ENCODE measurements around the gene IL24.
A peak's percentile ranks its signal among the peaks of the same experiment; 100 is the strongest.
"Not testable (repeated sequence)": the region's sequence is repeated elsewhere in the genome, so short reads cannot be mapped to it uniquely, and the experiment has no call there.

Gene IL24, protein sequence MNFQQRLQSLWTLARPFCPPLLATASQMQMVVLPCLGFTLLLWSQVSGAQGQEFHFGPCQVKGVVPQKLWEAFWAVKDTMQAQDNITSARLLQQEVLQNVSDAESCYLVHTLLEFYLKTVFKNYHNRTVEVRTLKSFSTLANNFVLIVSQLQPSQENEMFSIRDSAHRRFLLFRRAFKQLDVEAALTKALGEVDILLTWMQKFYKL

DNA sequence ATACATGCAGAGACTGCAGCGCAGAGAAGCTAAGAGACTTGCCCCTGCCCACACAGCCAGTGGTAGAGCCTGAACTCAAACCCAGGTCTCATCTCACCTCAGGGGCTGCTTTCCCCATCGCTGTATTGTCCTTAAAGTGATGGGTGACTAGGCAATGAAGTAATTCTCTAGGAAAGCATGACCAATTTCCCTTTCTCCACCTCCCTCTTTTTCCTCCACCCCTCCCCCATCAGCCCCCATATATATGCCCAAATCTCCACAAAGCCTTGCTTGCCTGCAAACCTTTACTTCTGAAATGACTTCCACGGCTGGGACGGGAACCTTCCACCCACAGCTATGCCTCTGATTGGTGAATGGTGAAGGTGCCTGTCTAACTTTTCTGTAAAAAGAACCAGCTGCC, at the start of gene IL24:
IL24 (plus strand) TSS at position 269 of the 400 bp plus-strand sequence. CDS start 390 bp downstream, outside the sequence.
- DNase-seq: no peak

DNA sequence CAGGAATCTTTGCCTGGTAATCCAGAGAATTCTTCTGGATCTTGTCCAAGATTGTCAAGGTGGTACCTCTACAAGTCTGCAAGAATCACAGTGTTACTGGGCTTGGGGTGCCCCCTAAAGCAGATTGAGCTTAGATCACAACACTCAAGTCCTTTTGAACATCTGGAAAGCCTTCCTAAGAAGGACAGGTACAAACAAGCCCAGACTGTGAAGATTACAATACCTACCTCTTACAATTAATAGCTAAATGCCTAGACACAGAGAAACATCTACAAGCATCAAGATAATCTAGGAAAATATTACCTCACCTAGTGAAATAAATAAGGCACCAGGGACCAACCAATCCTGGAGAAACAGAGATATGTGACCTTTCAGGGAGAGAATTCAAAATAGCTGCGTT, 49.3 kb upstream of the IL24 start:
- no peak for DNase-seq

DNA sequence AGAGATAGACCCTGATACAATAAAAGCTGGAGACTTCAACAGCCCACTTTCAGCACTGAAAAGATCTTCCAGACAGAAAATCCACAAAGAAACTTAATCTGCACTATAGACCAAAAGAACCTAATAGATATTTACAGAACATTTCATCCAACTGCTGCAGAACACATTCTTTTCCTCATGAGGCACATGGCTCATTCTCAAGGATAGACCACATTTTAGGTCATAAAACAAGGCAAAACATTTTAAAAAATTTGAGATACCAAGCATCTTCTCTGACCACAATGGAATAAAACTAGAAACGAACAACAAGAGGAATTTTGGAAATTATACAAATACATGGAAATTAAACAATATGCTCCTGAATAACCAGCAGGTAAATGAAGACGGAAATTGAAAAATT, 46.8 kb upstream of the IL24 start:
- no peak for DNase-seq

DNA sequence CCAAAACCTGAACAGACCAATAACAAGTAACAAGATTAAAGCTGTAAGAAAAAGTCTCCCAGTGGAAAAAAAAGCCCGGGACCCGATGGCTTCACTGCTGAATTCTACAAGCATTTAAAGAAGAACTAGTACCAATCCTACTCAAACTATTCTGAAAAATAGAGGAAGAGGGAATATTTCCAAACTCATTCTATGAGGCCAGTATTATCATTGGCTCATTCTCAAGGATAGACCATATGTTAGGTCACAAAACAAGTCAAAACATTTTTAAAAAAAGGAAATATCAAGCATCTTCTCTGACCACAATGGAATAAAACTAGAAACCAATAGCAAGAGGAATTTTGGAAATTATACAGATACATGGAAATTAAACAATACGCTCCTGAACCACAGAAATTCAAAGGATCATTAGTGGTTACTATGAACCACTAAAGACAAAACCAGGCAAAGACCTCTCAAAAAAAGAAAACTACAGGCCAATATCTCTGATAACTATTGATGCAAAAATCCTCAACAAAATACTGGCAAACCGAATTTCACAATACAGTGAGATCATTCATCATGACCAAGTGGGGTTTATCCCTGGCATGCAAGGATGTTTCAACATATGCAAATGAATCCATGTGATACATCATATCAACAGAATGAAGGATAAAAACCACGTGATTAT, 45.8 kb upstream of the IL24 start:
- no peak for DNase-seq

DNA sequence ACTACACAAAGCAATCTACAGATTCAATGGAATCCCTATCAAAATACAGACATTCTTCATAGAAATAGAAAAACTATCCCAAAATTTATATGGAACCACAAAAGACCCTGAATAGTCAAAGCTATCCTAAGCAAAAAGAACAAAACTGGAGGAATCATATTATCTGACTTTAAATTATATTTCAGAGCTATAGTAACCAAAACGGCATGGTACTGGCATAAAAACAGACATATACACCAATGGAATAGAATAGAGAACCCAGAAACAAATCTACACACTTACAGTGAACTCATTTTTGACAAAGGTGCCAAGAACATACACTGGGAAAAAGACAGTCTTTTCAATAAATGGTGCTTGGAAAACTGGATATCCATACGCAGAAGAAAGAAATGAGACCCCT, 44.6 kb upstream of the IL24 start:
- DNase-seq: not testable (repeated sequence)

DNA sequence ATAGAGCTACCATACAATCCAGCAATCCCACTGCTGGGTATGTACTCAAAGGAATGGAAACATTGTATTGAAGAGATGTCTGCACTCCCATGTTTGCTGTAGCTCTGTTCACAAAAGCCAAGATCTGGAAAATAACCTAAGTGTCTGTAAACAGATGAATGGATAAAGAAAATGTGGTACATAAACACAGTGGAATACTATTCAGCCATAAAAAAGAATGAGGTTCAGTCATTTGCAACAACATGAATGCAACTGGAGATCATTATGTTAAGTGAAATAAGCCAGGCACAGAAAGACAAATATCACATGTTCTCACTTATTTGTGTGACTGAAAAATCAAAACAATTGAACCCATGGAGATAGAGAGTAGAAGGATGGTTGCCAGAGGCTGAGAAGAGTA, 43.5 kb upstream of the IL24 start:
- DNase-seq: not testable (repeated sequence)

DNA sequence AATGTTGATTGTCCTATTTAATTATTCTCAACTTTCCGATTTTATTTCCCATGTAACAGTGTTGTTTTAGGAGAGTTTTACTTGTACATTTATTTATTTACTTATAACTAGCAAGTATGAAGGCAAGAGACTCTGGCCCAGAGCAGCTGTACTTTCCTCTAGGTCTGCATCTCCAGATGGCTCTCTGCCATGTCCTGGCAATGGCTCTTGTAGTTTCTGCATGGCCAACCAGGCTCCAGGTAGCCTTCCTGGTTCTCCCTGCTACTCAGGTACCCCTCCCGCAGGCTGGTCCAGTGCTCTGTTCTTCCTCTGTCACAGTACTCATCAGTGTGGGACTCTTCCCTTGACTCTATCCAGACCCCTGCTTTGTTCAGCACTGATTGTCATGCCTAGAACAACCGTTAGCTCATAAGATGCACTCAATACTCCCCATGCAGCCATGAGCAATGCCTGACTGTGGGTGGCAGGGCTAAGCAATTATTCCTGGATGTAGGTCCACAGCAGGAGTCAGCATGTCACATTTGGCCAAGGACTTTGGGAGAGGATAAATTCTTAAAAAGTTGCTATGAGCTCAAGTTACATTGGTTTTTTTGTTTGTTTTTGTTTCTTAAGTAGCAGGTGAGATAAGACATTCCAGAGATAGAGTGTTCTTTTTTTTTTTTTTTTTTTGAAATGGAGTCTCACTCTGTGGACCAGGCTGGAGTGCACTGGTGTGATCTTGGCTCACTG, 42.7 kb upstream of the IL24 start:
- no peak for DNase-seq

DNA sequence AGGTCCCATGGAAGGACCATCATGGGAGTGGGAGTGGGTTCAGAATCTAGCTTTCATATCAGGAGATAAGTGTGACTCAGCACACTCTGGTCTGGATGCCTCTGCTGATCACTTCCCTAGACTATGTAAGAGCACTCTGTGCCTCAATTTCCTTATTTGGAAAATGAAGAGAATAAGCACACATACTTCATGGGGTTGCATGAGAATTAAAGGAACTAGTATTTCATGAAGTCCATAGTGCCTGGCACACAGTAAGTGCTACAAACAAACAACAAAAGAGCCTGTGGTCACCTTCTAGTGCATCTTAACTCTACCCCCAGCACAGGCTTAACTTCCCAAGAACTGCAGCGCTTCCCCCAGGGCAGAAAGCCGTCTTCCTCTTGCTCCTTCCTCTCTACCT, 41.4 kb upstream of the IL24 start:
- DNase-seq: no peak

DNA sequence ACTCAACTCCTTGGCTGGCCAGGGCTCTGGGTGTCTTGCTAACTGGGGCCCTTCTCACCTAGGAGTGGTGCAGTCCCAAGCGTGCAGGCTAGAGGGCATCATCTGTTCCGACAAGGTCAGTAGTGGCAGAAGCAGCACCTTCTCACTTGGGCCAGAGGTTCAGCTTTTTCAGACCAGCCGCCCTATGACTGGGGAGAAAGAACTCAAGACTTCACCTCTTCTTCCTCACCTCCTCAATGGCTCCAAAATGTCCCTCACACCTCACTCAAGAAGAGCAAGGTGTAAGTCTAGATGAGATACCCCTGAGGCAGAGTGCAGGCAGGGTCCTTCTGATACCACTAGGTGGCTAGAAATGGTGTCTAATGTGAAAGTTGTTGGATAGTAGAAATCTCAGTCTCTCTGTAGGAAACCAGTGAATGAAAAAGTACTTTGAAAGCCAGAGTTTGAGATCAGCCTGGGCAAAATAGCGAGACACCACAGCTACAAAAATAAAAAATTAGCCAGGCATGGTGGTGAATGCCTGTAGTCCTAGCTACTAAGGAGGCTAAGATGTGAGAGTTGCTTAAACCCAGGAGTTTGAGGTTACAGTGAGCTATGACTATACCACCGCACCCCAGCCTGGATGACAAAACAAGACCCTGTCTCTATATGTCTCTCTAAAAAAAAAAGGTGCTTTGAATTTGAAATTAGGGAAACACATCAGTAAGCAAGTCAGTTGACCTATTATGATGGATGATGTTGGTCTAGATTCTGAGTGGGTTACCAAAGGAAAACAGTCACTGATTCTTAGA, 40.4 kb upstream of the IL24 start:
- DNase-seq: no peak

DNA sequence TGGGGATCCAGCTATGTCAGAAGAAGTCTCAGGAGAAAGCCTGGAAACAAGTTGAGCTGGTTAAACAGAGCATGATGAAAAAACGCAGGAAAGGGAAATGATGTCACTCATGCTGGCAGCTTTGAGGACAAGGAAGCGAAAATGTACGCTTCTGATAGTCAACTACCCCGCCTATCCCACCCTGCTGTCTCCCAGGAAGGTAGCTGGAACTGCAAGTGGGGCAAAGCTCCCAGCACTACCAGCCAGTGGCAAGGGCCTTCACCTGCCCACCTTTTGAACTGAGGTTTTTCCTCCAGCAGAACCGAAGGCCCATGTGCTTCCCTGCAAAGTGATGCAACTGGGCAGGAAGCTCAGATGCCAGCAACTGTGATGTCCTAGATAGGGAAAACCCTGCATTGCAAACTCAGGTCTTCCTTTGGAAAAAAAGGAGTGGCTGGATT, 38.1 kb upstream of the IL24 start:
- DNase-seq: no peak

DNA sequence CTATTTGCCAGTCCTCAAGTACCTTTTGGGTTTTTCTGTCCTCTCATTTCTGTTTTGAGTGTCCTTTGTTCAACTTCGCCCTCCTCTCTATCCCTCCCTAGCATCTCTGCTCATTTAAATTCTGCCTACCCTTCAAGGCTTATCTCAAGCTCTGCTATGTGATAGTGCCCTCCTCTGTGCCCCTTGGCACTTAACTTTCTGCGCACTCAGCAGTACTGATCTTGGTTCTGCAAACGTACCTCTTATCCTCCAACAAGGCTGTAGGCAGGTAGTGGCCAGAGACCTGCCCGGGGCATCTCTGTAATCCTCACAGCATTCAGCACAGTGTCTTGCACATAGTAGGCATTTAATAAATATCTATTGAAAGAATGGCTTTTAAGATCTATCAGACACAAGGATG, 37.1 kb upstream of the IL24 start:
- no peak for DNase-seq

DNA sequence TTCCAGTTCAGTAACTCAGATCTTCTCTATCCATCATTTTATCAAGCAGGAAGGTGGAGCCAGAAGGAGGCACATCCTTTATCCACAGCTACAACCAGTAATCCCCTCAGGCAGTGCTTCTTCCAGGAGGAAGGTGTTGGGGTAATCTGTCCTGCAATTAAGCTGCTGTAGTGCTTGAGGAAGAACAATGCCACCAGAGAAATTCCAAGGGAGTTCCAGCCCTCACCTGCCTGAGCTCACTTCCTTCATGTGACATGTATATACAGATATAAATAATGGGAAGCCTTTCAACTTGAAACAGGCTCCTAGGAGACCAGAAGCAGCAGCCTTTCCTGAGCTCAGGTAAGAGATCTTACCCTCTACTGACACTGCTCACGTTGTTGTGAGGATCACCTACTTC, 34.0 kb upstream of the IL24 start:
- DNase-seq: no peak

DNA sequence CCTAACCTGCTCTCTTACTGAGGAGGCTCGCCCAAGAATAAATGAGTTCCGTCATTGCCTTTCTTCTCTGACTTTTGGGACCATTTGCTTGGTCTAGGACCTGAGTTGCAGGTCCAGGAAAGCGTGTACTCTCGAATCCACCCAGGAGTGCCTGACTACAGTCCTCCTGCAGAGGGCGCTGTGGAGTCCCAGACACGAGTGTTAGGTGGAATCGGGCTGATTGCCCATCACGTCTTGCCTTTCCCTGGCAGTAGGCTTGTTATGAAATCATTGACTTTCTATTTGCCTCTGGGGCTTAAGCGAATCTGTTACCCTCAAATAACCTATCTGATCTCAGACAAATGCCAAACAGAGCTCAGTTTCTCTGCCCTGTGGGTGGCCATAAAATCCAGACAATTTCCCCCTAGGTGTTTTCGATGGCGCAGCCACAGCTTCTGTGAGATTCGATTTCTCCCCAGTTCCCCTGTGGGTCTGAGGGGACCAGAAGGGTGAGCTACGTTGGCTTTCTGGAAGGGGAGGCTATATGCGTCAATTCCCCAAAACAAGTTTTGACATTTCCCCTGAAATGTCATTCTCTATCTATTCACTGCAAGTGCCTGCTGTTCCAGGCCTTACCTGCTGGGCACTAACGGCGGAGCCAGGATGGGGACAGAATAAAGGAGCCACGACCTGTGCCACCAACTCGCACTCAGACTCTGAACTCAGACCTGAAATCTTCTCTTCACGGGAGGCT, 32.1 kb upstream of the IL24 start, which contains the start of gene IL20:
IL20 (plus strand) TSS at position 685 of the 733 bp plus-strand sequence. CDS start 230 bp downstream, outside the sequence.
- peak; percentile 34 for DNase-seq

DNA sequence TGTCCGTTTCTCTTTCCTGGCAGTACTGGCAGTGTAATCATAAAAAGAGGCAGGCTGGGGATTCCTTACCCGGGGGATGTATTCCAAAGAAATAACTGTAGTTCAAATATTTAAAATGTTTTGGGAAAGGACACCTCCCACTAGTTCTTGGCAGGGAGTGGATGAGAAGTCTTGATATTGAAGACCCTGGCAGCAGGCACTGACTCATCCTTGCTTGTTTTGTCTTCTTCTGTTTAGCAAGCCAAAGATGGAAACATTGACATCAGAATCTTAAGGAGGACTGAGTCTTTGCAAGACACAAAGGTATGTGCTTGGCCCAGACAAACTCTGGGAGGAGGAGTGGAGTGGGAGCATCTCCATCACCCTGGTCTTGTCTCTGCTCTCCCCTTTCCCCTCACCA, 31.2 kb upstream of the IL24 start:
- no peak for DNase-seq

DNA sequence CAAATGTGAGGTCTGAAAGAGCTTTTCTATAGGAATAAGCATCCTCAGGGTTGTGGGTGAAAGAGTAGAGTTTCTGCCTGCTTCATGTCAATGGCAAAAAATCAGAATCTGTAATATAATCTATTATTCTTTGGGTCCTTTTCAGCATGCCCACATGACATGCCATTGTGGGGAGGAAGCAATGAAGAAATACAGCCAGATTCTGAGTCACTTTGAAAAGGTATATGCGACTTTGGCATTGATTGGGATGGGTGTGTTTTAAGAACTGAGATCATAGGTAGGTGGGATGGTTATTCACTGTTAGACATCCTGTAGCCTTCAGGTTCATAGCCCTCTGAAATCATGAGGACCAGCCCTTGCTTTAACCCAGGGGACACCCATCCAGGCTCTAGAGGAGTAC, 30.0 kb upstream of the IL24 start:
- no peak for DNase-seq

DNA sequence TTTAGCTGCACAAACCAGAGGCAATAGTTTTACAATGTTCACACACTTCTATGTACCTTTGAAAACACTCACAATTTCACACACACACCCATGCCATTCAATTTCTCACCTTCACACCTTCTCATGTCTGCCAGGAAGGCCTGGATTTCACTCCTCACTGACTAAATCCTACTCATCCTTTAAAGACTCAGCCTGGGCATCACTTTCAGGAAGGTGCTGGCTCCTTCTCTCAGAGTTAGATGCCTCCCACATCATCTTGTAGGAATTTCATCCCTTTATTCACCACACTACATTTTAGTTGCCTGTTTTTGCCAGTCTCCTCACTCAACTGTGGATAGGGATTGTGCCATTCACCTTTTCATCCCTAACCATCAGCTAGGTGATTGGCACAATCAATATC, 29.5 kb upstream of the IL24 start:
- DNase-seq: no peak

DNA sequence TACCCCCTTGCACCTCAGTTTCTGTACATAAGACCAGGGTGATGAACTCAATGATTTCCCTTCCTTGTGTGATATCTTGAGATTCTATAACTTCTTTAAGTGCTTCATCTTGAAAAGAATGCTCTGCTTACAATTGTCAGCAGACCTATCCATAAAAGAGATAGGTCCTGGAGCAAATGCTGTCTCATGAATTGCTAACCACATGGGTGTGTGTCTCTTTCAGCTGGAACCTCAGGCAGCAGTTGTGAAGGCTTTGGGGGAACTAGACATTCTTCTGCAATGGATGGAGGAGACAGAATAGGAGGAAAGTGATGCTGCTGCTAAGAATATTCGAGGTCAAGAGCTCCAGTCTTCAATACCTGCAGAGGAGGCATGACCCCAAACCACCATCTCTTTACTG, 29.0 kb upstream of the IL24 start:
- DNase-seq: no peak

DNA sequence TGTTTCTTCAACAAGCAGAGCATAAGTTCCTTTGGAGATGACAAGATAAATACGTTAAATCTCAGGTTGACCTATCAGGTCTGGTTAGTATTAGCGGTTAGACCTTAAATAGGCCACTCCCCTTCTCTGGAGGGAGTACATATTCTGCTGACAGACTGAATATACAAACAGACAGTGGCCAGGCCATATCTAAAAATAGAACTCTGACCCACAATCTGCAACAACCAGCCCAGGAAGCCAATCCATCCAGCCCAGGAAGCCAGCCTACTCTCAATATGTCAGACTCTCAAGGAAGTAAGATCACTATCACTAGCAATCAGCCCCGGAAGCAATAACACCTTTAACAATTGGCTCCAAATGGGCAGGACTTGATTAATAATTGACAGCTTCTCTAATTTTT, 25.1 kb upstream of the IL24 start:
- no peak for DNase-seq

DNA sequence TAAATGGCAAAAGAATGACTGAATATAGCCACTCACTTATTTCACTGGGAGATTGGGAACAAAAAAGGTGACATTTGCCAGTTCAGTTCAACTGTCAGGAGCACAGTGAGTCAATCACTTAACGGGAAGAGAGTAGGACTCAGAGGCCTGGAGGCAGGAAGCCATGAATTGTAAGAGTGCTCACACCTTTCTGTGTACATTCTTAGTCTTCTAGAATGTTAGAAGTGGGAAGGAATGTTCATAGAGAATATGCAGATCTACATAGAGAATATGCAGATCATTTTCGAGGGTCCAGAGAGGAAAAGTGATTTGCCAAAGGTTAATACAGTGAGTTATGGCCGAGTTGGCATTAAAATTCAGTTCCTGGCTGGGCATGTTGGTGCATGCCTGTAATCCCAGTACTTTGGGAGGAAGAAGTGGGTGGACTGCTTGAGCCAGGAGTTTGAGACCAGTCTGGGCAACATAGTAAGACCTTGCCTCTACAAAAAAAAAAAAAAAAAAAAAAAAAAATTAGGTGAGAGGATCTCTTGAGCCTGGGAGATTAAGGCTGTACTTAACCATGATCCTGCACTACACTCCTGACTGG, 23.5 kb upstream of the IL24 start:
- DNase-seq: no peak

DNA sequence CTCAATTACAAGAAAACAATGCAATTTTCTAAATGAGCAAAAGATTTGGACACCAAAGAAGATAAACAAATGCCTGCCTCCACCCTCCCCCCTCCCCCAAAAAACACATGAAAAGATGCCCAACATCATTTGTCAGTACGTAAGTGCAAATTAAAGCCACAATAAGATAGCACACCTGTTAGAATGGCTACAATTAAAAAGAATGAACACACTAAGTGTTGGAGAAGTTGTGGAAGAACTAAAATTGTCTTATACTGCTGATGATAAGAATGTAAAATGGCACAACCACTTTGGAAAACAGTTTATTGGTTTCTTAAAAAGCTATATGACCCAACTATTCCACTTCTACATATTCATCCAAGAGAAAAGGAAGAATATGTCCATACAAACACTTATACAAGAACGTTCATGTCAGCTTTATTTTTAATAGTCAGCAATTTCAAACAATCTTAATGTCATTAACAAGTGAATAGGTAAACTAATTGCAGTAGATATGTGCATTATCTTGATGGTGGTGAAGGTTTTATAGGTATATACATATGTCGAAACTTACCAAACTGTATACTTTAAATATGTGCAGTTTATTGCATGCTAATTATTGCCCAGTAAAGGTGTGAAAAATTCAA, 21.4 kb upstream of the IL24 start:
- DNase-seq: no peak

DNA sequence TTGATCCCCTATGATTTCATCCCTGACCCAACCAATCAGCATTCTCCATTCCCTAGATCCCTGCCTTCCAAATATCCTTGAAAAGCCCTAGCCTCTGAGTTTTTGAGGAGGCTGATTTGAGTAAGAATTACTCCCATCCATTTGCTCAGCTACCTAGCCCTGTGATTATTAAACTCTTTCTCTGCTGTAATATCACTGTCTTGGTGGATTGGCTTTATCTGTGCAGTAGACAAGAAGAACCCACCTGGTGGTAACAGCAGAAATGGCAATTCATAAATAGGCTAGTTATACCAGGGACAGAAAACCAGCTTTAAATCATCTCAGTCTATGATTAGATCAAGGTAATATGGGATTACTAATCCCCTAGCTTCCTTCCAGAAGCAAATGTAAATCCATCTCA, 18.8 kb upstream of the IL24 start:
- DNase-seq: no peak

DNA sequence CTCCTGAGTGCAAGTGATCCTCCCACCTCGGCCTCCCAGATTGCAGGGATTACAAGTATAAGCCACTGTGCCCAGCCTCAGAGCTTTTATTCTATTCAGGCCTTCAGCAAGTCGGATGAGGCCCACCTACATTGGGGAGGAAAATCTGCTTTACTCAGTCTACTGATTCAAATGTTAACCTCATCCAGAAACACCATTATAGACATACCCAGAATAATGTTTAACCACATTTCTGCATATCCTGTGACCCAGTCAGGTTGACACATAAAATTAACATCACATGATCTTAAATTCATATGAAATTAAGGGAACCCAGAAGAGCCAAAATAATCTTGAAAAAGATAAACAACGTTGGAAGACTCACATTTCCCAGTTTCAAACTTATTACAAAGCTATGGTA, 16.9 kb upstream of the IL24 start:
- no peak for DNase-seq
